ENCODE measurements around the gene PRRX2.
"Not testable (repeated sequence)": the region's sequence is repeated elsewhere in the genome, so short reads cannot be mapped to it uniquely, and the experiment has no call there.

GRCh38 chr9:129749052-129749451 lies 83.6 kb downstream of the PRRX2 start:
- TF ChIP-seq CTCF (conservative IDR thresholded peaks at IDR 0.05); ZFX (IDR thresholded peaks at IDR 0.05): not testable (repeated sequence)
